ENCODE results near the gene NAGK.

- TF ChIP-seq CTCF (IDR thresholded peaks at IDR 0.05) = no peak
- TF ChIP-seq POLR2A (IDR thresholded peaks at IDR 0.05) = no peak
Measured at GRCh38 chr2:71043531-71044407, 24.7 kb upstream of the NAGK start.

All from lower leg skin (tissue), 3 donors.